SU-DHL-6 (cell line): ENCODE measurements around the gene ZNF580.

ENCODE experiments used
- EZH2phosphoT487 ChIP-seq: fragments of 200-600 bp; sonication (generic), shearing (Covaris generic); conservative IDR thresholded peaks from 2 replicates; pipeline ENCODE4 v1.6.1; 2018; ENCODE audit warnings: mild to moderate bottlenecking, antibody characterized with exemption, low read length, moderate library complexity, mixed read lengths
- TF ChIP-seq, protein P1 (sequence below): fragments of 200-600 bp; sonication (generic); IDR thresholded peaks from one replicate; pipeline ENCODE4 v1.5.1; 2017; ENCODE audit warnings: antibody characterized with exemption, mild to moderate bottlenecking, low read length, moderate library complexity; ENCODE audit not compliant: insufficient read depth, poor library complexity, severe bottlenecking

DNA sequence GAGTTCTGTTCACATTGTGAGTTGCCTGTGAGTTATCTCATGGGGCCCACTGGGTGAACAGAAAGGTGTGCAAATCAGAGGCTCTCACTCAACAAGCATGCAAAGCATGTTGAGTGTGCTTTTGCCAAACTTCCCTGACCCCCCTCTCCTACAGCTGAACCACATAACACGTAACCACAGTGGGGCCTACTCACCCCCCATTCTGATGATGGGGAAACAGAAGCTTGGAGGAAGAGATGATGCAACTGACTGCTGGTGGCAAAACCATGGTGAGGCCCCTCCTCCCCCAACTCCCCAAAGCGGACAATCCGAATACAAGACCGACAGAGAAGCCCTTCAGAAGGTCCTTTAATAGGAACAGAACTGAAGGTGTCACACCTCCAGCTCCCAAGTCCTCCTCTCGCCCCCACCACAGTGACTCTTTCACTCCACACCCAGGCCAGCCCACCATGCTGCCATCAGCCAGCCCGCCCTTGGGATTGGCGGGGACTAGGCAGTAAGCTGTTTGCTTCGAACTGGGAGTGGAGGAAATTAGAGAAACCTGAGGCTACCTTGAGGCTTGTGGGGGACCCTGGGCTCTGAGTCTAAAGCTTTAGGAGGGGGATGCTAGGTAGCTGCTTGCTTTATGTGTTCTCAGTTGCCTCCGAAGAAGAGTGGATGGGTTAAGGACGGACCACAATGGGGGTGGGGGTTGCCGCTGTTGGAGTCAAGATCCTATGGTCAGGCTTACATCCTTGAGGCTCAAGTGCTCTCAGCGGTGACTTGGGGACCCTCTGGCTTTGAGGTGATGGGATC, 20.2 kb upstream of the ZNF580 start:
- TF ChIP-seq, protein P1, sequence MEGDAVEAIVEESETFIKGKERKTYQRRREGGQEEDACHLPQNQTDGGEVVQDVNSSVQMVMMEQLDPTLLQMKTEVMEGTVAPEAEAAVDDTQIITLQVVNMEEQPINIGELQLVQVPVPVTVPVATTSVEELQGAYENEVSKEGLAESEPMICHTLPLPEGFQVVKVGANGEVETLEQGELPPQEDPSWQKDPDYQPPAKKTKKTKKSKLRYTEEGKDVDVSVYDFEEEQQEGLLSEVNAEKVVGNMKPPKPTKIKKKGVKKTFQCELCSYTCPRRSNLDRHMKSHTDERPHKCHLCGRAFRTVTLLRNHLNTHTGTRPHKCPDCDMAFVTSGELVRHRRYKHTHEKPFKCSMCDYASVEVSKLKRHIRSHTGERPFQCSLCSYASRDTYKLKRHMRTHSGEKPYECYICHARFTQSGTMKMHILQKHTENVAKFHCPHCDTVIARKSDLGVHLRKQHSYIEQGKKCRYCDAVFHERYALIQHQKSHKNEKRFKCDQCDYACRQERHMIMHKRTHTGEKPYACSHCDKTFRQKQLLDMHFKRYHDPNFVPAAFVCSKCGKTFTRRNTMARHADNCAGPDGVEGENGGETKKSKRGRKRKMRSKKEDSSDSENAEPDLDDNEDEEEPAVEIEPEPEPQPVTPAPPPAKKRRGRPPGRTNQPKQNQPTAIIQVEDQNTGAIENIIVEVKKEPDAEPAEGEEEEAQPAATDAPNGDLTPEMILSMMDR: no peak
- TF ChIP-seq EZH2phosphoT487: no peak
